Activated T-cell treated with anti-CD3 and anti-CD28 coated beads for 24 hours (primary cell): ENCODE data around the gene ADIPOQ.
A peak's percentile ranks its signal among the peaks of the same experiment; 100 is the strongest.
"Not testable (repeated sequence)": the region's sequence is repeated elsewhere in the genome, so short reads cannot be mapped to it uniquely, and the experiment has no call there.

Experiments
- DNase-seq: peaks from one replicate; pipeline ENCODE4 v3.0.0-alpha.2; 2020; ENCODE audit warnings: low read depth

Gene ADIPOQ

DNA sequence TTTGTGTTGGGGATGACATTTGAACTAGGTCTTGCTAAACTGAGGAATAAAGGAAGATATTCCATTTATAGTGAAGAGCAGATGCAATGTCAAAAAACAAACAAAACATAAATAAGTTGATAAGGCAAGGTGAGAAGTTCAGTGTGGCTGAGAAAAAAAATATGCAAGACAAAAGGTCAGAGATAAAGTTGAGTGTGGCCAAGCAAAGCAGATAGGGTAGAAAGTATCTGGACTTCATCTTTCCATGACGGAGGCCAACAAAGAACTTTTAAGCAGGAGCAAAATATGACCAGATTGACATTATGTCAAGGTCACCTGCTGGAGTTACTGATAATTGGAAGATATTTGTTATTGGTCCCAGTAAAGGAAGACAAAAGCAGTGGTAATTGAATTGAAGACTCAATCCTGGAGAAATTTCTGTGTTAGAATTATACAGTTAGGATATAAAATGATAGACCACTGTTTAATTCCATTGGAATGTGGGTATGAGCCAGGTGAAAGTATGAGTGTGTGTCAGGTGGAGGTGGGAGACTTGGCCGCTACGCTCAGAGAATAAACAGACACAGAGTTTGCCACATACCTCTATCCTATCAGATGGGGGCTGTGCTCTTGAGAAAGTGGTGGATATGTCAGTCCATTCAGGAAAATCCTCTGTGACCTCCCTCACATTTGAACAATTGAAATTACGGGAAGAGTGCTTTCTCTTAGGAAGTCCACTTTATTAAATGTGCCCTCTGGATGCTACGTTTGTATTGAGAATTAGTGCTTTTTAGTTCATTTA, 28.1 kb downstream of the ADIPOQ start:
- DNase-seq: no peak

- DNase-seq: no peak
Observed at GRCh38 chr3:186871403-186871924, 29.0 kb downstream of the ADIPOQ start.

DNA sequence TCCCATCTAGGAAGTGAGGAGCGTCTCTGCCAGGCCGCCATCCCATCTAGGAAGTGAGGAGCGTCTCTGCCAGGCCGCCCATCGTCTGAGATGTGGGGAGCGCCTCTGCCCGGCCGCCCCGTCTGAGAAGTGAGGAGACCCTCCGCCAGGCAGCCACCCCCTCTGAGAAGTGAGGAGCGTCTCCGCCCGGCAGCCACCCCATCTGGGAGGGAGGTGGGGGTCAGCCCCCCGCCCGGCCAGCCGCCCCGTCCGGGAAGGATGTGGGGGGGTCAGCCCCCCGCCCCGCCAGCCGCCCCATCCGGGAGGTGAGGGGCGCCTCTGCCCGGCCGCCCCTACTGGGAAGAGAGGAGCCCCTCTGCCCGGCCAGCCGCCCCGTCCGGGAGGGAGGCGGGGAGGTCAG, 31.3 kb downstream of the ADIPOQ start:
- not testable (repeated sequence) for DNase-seq

DNA sequence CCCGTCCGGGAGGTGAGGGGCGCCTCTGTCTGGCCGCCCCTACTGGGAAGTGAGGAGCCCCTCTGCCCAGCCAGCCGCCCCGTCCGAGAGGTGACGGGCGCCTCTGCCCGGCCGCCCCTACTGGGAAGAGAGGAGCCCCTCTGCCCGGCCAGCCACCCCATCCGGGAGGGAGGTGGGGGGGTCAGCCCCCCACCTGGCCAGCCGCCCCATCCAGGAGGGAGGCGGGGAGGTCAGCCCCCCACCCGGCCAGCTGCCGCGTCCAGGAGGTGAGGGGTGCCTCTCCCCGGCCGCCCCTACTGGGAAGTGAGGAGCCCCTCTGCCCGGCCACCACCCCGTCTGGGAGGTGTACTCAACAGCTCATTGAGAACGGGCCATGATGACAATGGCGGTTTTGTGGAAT, 31.7 kb downstream of the ADIPOQ start:
- DNase-seq: not testable (repeated sequence)

DNA sequence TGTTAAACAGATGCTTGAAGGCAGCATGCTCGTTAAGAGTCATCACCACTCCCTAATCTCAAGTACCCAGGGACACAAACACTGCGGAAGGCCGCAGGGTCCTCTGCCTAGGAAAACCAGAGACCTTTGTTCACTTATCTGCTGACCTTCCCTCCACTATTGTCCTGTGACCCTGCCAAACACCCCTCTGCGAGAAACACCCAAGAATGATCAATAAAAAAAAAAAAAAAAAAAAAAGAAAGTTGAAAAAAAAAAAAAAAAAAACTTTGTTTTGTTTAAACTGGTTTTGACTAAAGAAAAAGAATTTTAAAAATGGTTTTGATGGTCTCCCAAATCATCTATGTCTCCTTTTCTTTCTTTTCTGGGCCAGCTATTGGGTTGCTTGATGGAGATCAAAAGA, 32.3 kb downstream of the ADIPOQ start:
- not testable (repeated sequence) for DNase-seq

DNA sequence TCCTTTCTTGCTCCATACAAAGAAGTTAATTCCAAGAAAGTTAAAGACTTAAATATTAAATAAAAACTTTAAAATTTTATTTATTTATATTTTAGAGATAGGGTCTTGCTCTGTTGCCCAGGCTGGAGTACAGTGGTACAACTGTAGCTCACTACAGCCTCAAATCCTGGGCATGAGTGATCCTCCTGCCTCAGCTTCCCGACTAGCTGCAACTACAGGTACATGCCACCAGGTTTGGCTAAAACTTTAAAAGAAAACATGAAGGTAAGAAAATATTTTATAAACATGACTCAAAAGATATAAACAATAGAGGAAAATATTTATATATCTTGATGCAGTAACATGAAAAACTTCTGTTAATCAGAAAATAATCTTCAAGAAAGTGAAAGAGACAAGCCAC, 33.2 kb downstream of the ADIPOQ start:
- no peak for DNase-seq

- DNase-seq: no peak
Observed at GRCh38 chr3:186879781-186880180, 37.3 kb downstream of the ADIPOQ start.

GRCh38 chr3:186880406-186880805, 37.9 kb downstream of the ADIPOQ start:
- DNase-seq: no peak

- DNase-seq: no peak
Observed at GRCh38 chr3:186882150-186882524, 39.6 kb downstream of the ADIPOQ start.

DNA sequence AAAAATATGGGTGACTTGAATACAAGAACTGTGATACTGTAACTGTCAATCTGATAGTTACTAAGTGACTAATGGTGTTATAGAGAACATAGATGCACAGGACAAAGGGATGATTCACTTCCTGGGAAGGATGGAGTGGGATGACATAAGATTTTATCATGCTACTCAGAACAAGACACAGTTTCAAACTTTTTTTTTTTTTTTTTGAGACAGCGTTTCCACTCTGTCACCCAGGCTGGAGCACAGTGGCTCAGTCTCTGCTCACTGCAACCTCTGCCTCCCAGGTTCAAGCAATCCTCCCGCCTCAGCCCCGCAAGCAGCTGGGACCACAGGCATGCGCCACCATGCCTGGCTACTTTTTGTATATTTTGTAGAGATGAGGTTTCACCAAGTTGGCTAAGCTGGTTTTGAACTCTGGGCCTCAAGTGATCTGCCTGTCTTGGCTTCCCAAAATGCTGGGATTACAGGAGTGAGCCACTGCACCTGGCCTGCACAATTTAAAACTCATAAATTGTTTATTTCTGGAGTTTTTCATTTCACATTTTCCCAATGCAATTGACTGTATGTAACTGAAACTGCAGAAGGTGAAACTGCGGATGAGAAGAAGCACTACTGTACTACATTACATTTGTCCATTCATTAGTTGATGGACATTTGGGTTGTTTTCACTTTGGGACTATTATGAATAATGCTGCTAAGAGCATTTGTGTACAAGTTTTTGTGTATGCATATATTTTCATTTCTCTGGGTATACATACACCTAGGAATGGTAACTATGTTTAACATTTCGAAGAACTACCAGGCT, 40.6 kb downstream of the ADIPOQ start:
- peak; percentile 38 for DNase-seq

DNA sequence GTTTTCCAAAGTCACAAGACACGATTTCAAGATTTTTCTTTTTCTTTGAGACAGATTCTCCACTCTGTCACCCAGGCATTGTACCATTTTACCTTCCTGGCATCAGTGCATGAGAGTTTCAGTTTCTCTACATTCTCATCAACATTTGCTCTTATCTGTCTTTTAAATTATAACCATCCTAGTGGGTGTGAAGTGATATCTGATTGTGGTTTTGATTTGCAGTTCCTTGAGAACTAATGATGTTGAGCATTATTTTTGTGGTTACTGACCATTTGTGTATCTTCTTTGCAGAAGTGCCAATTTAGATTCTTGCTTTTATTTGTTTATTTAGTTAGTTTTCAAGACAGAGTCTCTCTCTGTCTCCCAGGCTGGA, 41.2 kb downstream of the ADIPOQ start:
- no peak for DNase-seq

- DNase-seq: not testable (repeated sequence)
Observed at GRCh38 chr3:186884868-186885267, 42.4 kb downstream of the ADIPOQ start.

DNA sequence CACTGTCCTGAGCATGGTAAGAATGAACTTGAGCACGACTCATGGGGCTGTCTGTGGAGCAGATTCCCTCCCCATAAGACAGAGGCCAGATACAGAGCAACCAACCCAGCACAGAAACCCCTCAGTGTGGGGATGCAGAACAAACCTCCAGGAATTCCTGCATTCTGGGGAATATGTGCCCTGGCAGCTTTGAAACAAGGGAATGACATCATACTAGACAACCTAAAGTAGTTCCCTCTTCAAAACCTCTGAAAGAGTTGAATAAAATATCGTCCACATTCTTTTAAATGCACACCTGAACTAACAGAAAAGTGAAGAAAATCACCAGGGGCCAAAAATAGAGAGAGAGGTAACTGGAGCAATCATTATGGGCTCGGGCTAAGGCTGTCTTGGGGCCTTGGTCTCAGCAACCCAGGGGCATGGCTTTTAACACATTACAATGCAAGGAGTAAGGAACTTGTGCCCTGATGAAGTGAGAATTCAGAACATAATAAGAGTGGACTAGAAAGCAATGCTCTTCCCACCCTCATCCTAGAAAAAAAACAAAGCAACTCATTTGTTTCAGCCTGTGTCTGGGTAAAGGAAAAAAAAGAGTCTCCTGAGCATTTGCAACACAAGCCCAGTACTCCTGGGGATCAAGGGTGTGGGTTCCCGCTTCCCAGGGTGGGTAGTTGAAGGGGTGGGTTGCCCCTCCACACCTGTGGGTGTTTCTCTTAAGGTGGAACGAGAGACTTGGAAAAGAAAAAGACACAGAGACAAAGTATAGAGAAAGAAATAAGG, 43.9 kb downstream of the ADIPOQ start:
- no peak for DNase-seq

- not testable (repeated sequence) for DNase-seq
Observed at GRCh38 chr3:186887507-186887938, 45.0 kb downstream of the ADIPOQ start.

DNA sequence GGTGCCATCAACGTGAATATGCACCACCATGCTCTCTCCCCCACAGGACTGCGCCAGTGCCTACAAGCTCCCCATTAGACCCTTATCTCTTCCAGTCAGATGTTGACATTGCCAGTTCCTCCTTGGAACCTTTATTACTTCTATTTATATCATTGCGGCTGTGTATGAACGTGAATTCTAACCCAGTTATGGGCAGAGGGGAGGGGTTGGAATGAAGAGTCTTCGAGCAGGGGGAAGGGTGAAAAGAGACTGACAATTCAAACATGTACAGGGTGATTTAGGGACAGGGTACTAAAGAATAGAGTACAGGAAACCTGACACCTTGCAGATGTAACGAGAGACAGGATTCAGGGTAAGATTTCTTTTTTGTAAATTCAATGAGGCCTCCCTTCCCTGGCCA, 46.1 kb downstream of the ADIPOQ start:
- no peak for DNase-seq

- not testable (repeated sequence) for DNase-seq
Observed at GRCh38 chr3:186889698-186890097, 47.2 kb downstream of the ADIPOQ start.

DNA sequence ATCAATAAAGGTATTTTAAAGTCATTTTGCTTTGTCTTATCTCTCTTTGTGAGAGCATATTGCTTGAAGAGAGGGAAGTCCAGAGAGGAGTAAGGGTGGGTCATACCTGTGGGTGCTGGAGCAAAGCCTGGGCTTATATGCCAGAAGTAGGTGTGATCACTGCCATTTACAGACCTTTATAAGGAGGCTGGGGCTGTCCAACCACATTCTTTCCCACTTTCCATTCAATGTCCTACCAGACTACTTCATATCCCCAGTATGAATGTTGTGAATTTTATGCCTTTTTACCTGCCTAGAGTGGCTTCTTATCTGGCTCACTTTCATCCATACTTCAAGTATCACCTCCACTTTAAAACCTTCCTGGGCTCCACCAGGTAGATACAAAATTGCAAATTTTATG, 48.4 kb downstream of the ADIPOQ start:
- no peak for DNase-seq

- not testable (repeated sequence) for DNase-seq
Observed at GRCh38 chr3:186893071-186893470, 50.6 kb downstream of the ADIPOQ start.

DNA sequence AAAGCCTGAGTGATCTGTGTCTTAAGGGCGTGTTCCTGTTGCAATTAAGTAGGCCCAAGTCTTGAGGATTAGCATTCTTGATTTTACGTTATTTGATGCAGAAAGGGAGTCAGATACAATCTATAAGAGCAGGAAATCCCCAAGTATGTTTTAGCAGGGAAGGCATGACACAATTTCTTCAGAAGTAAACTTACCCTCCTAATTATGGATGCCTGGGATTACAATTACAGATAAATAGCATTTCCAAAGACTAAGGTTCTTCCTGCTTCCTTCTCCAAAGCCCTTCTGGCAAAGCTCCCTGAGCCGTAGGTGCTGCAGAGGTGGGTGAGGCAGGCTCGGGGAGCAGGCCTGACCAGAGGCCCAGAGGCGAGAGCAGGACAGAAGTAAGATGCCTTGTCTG, 52.9 kb downstream of the ADIPOQ start:
- DNase-seq: no peak

DNA sequence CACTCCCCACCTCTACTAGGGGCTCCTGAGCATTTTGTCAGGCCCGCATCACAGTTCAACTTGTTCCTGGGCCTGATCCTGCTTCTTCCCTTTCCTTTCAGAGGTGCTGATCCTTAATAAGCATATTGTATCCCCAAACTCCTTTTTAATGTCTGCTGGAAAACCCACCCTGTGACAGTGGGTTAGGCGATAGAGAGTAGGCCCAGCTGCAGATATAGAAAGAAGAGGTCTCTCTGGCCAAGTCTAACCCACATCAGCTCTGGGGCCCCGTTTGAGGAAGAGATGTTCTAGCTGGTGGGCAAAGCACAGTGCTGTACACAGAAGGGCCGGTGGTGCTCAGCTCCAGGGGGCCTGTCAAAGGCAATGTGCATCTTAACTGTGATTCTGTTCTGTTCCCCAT, 53.5 kb downstream of the ADIPOQ start:
- no peak for DNase-seq

- no peak for DNase-seq
Observed at GRCh38 chr3:186896875-186897274, 54.4 kb downstream of the ADIPOQ start.

- no peak for DNase-seq
Observed at GRCh38 chr3:186901135-186901734, 58.7 kb downstream of the ADIPOQ start.
